Measurements from ENCODE around the gene ECT2.

ECT2 gene

DNA sequence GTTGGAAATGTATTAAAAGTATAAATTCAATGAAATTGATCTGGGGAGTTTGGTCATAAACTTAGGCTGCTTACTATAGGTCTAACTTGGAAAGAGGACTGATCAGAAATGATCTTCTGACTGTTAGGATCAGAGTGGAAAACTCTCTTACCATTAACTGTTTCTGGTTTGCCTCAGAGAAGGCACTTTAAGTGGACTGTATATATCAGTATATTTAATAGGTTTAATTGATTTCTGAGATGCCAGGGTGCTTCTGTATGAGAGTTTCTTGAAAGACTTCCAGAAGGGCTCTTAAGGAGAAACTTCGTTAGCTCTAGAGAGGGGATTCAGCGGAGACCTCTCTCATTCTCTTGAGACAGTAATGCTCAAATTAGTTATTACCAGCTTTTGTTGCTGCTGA is 36.5 kb downstream of the ECT2 start:
- Mint-ChIP-seq H3K36me3 (ENCODE audit: low read depth) (peaks cover 52% of the 10 kb centered on the region), H3K4me3 (no peak overlapping the region), H3K9me3 (no peaks in the 10 kb centered on the region), H3K27me3 (ENCODE audit: low read depth, poor library complexity) (no peaks in the 10 kb centered on the region), H3K27ac (no peak overlapping the region), H3K4me1 (no peaks in the 10 kb centered on the region)
- TF ChIP-seq, protein P1, sequence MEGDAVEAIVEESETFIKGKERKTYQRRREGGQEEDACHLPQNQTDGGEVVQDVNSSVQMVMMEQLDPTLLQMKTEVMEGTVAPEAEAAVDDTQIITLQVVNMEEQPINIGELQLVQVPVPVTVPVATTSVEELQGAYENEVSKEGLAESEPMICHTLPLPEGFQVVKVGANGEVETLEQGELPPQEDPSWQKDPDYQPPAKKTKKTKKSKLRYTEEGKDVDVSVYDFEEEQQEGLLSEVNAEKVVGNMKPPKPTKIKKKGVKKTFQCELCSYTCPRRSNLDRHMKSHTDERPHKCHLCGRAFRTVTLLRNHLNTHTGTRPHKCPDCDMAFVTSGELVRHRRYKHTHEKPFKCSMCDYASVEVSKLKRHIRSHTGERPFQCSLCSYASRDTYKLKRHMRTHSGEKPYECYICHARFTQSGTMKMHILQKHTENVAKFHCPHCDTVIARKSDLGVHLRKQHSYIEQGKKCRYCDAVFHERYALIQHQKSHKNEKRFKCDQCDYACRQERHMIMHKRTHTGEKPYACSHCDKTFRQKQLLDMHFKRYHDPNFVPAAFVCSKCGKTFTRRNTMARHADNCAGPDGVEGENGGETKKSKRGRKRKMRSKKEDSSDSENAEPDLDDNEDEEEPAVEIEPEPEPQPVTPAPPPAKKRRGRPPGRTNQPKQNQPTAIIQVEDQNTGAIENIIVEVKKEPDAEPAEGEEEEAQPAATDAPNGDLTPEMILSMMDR (IDR thresholded peaks at IDR 0.05), result no peak
- DNase-seq, result no peak

DNA sequence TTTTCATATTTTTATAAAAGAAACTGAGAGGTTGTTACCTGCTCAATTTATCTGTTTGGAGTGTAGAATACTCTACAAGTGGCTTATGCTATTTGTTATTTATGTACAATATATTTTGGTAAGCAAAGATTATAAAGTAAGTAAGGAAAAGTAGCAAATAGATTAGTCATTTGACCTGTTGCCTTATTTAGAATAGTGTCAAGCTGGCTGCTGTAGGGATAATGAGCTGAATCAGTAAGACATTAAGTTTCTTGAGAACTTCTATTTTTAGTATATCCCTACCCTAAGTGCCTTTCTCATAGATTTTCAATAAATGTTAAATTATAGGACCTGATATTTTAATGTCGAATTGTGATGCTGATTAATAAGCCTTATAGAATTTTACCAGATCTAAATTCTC is 37.2 kb downstream of the ECT2 start:
- Mint-ChIP-seq H3K27me3 (ENCODE audit: low read depth, poor library complexity) (no peaks in the 10 kb centered on the region), H3K4me1 (no peaks in the 10 kb centered on the region), H3K27ac (no peak overlapping the region), H3K36me3 (ENCODE audit: low read depth) (peaks cover 52% of the 10 kb centered on the region), H3K4me3 (no peak overlapping the region), H3K9me3 (no peaks in the 10 kb centered on the region)
- no peak for DNase-seq
- TF ChIP-seq, protein P1 (IDR thresholded peaks at IDR 0.05), result no peak

DNA sequence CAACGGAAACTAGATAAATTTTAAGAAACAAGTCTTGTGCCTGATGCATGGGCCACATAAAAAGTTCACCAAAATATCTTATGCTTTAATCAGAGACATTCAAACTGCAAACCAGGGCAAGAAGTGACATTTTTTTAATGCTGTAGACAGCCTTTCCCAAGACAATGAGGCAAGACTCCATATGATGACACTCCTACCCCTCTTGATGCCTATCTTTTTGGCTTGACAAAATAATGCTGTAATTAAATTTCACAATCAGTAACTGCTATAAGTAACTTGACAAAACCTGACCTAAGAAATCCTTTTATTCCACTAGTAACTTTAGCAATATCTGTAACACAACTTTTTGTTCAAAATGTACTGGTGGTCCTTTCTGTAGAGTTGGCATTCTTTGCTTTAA is 48.7 kb downstream of the ECT2 start:
- no peaks in the 10 kb centered on the region for H3K4me1 Mint-ChIP-seq
- no peak for DNase-seq
- H3K9me3 Mint-ChIP-seq, result no peaks in the 10 kb centered on the region
- TF ChIP-seq, protein P1 (IDR thresholded peaks at IDR 0.05), result no peak
- H3K27ac Mint-ChIP-seq, result no peak overlapping the region
- no peak overlapping the region for H3K4me3 Mint-ChIP-seq
- peaks cover 29% of the 10 kb centered on the region for H3K36me3 Mint-ChIP-seq (ENCODE audit: low read depth)
- no peaks in the 10 kb centered on the region for H3K27me3 Mint-ChIP-seq (ENCODE audit: low read depth, poor library complexity)

DNA sequence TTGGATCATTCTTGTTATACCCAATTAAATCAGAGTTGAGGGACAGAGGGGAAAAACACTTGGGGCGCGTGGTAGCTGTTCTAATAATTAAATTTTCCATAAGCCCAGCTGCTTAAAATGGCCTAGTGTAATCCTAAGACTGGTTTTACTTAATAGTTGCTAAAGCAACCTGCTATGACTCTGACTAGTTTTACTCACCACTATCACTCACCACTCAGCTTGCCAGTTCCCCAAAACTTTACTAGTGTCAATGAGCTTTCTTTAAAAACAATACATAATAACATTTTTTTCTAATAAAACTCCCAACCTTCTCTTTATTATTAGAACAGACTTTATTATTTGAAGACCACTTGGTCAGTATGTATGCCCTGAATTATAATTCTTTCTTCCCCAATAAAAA is 49.6 kb downstream of the ECT2 start:
- no peak for DNase-seq
- Mint-ChIP-seq H3K27me3 (ENCODE audit: low read depth, poor library complexity) (no peaks in the 10 kb centered on the region), H3K36me3 (ENCODE audit: low read depth) (peaks cover 30% of the 10 kb centered on the region), H3K27ac (no peak overlapping the region), H3K4me3 (no peak overlapping the region), H3K4me1 (no peaks in the 10 kb centered on the region), H3K9me3 (no peaks in the 10 kb centered on the region)
- TF ChIP-seq, protein P1 (IDR thresholded peaks at IDR 0.05), result no peak

DNA sequence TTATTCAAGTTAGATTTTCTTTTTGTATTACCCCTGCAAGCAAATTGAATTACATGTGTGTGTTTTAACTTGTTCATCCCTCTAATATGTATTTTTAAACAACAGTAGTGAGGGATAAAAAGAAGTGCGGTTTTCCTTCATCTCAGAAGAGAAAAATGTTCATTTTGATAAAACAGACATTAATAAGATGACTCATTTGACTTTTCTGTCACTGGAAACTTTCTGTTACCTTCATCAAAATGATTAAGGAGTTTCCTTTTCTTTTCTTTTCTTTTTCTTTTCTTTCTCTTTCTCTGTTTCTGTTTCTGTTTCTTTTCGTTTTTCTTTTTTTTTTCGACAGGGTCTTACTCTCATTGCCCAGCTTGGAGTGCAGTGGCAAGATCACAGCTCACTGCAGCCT is 53.0 kb downstream of the ECT2 start:
- Mint-ChIP-seq H3K36me3 (ENCODE audit: low read depth) (peaks cover 46% of the 10 kb centered on the region), H3K27me3 (ENCODE audit: low read depth, poor library complexity) (no peaks in the 10 kb centered on the region), H3K9me3 (no peaks in the 10 kb centered on the region), H3K4me1 (no peaks in the 10 kb centered on the region), H3K4me3 (no peak overlapping the region), H3K27ac (peak overlapping the region; percentile 1)
- TF ChIP-seq, protein P1 (IDR thresholded peaks at IDR 0.05), result no peak
- no peak for DNase-seq

DNA sequence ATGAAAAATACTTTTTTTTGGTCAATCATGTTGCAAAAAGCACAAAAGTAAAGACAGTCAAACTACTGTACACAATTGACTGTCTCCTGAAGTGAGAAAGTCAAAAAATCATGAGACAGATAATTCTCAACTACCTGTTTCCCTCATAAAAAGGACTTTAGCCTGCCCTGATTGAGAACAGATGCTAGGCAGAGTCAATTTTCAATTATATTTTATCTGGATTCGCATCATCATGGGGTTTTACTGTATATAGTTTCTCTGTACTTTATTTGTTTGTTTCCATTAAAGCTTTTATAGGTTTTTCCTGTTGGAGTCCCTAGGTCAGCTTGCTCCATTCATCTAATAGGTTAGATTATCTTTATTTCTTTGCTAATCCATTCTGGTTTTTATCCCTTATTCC is 53.8 kb downstream of the ECT2 start:
- TF ChIP-seq, protein P1 (IDR thresholded peaks at IDR 0.05), result no peak
- no peak overlapping the region for H3K4me3 Mint-ChIP-seq
- H3K4me1 Mint-ChIP-seq, result no peaks in the 10 kb centered on the region

More for the DNA sequence above, 53.8 kb downstream of the ECT2 start:
- no peak for DNase-seq
- no peak overlapping the region for H3K27ac Mint-ChIP-seq
- H3K9me3 Mint-ChIP-seq, result no peaks in the 10 kb centered on the region
- no peaks in the 10 kb centered on the region for H3K27me3 Mint-ChIP-seq (ENCODE audit: low read depth, poor library complexity)
- peaks cover 42% of the 10 kb centered on the region for H3K36me3 Mint-ChIP-seq (ENCODE audit: low read depth)
